ENCODE results near the gene TENM3. TPM values are rescaled to one million over a fixed set of nuclear protein-coding genes. Genes with fewer than 3 reads are reported as not detected.

TENM3 gene
- total RNA-seq, 4 donors from 2014 or later = 5.9 to 61.5 (median 24.6) TPM

DNA sequence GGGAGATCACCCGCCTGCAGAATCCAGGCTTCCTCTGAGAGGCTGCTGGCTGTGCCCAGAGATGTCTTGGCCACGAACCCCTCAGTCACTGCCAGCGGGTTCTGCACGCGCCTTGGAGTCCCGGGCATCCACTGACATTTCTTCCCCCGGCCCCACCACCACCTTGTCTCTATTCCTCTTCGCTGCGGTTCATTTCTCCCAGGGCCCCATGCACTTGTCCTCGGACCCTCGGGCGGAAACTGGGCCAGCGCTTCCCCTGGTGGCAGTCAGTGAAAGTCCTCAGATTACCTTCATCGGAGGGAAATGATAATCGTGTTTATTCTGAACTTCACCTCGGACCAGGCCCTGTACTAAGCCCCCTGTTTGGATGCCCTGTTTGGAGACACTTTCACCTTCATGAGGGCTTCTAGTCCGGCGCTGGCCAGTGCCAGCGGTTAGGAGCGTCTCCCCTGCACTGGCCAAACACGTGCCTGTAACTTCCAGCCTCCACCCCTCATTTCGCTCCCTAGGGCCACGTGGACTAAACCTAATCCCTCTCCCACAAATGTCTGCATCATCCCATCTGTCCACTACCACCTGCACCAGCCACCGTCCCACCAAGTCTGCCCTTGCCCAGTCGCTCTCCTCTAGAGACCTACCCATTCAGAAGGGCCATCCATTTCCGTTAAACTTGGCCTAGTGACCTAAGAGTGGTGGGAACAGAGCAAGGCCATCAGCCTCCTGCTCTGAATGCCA, 592.0 kb downstream of the TENM3 start:
- no peak overlapping the region for H3K4me3 ChIP-seq
- no peak overlapping the region for H3K27ac ChIP-seq
- no peak for DNase-seq
- no peaks in the 10 kb centered on the region for H3K4me1 ChIP-seq
- no peaks in the 10 kb centered on the region for H3K36me3 ChIP-seq
- TF ChIP-seq, protein P1, sequence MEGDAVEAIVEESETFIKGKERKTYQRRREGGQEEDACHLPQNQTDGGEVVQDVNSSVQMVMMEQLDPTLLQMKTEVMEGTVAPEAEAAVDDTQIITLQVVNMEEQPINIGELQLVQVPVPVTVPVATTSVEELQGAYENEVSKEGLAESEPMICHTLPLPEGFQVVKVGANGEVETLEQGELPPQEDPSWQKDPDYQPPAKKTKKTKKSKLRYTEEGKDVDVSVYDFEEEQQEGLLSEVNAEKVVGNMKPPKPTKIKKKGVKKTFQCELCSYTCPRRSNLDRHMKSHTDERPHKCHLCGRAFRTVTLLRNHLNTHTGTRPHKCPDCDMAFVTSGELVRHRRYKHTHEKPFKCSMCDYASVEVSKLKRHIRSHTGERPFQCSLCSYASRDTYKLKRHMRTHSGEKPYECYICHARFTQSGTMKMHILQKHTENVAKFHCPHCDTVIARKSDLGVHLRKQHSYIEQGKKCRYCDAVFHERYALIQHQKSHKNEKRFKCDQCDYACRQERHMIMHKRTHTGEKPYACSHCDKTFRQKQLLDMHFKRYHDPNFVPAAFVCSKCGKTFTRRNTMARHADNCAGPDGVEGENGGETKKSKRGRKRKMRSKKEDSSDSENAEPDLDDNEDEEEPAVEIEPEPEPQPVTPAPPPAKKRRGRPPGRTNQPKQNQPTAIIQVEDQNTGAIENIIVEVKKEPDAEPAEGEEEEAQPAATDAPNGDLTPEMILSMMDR (IDR thresholded peaks at IDR 0.05) = no peak
- no peak for TF ChIP-seq POLR2A (IDR thresholded peaks at IDR 0.05)
- H3K27me3 ChIP-seq = no peaks in the 10 kb centered on the region
- intact Hi-C loops (cut with DNase I; ENCODE audit: low total_unique reads) = no loop called here
- H3K9me3 ChIP-seq = no peaks in the 10 kb centered on the region

DNA sequence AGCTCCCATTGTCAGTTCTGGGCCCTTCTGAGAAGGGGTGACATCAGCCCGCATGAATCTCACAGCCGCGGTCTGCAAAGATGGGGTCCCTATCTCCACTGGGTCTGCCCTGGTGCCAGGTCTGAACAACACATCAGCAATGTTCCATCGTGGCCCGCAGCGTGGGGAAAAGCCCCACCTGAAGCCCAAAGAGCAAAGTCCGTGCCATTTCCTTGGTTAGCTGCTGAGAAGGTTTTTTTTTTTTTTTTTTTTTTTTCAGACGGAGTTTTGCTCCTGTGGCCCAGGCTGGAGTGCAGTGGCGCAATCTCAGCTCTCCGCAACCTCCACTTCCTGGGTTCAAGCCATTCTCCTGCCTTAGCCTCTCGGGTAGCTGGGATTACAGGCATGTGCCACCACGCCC, 594.6 kb downstream of the TENM3 start:
- H3K4me1 ChIP-seq = no peaks in the 10 kb centered on the region
- H3K27ac ChIP-seq = no peak overlapping the region
- H3K27me3 ChIP-seq = no peaks in the 10 kb centered on the region
- H3K9me3 ChIP-seq = no peaks in the 10 kb centered on the region
- intact Hi-C loops (cut with DNase I; ENCODE audit: low total_unique reads) = no loop called here
- no peaks in the 10 kb centered on the region for H3K36me3 ChIP-seq
- TF ChIP-seq, protein P1 (IDR thresholded peaks at IDR 0.05) = no peak
- TF ChIP-seq POLR2A (IDR thresholded peaks at IDR 0.05) = no peak
- H3K4me3 ChIP-seq = no peak overlapping the region
- no peak for DNase-seq

DNA sequence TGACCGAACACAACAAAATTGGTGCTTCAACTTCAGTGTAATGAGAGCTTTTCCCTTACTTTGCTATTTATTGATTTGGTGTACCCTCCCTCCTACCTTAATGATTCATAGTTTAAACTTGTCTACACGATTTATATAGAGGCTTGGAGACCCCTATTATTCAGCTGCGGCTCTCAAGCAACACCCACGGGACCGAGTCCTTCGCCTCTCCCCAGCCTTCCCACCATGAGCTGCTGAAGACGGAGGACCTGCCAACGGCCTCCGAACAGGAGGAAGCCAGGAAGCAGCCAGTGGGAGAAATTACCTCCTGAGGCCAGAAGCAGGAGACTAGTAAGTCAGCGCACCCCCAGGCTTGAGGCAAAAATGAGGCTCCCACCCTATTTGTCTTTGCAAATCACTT, 595.3 kb downstream of the TENM3 start:
- no peak overlapping the region for H3K27ac ChIP-seq
- H3K4me3 ChIP-seq = no peak overlapping the region
- H3K27me3 ChIP-seq = no peaks in the 10 kb centered on the region
- TF ChIP-seq POLR2A (IDR thresholded peaks at IDR 0.05) = no peak
- TF ChIP-seq, protein P1 (IDR thresholded peaks at IDR 0.05) = no peak
- H3K36me3 ChIP-seq = no peaks in the 10 kb centered on the region
- intact Hi-C loops (cut with DNase I; ENCODE audit: low total_unique reads) = no loop called here
- no peaks in the 10 kb centered on the region for H3K9me3 ChIP-seq
- DNase-seq = no peak
- no peaks in the 10 kb centered on the region for H3K4me1 ChIP-seq

DNA sequence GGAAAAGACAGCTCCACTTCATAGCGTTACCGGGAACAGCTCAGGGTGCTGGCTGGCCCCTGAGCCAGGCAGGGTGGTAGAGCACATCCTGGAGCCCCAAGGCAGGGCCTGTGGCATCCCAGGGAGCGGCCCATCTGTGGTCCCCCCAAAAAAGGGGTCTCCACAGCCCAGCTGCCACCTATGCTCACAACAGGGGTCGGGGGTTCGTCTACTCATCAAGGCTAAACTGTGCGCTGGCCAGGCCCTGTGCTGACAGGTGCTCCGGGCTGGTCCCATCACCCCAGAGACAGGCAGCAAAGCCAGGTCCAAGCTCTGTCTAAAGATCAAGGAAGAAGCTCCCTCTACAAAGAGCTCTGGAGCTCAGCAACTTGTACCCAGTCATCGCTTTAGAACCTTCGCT, 596.1 kb downstream of the TENM3 start:
- Histone ChIP-seq H3K9me3 (no peaks in the 10 kb centered on the region), H3K36me3 (no peaks in the 10 kb centered on the region), H3K4me1 (no peaks in the 10 kb centered on the region), H3K27ac (no peak overlapping the region), H3K27me3 (no peaks in the 10 kb centered on the region), H3K4me3 (no peak overlapping the region)
- no peak for DNase-seq
- TF ChIP-seq, protein P1 (IDR thresholded peaks at IDR 0.05) = no peak
- no peak for TF ChIP-seq POLR2A (IDR thresholded peaks at IDR 0.05)
- intact Hi-C loops (cut with DNase I; ENCODE audit: low total_unique reads) = no loop called here

- TF ChIP-seq, protein P1 (IDR thresholded peaks at IDR 0.05) = no peak
- no peak for TF ChIP-seq POLR2A (IDR thresholded peaks at IDR 0.05)
- no peak for DNase-seq
- intact Hi-C loops (cut with DNase I; ENCODE audit: low total_unique reads) = no loop called here
- Histone ChIP-seq H3K36me3 (no peaks in the 10 kb centered on the region), H3K9me3 (no peaks in the 10 kb centered on the region), H3K4me1 (no peaks in the 10 kb centered on the region), H3K27me3 (no peaks in the 10 kb centered on the region), H3K4me3 (no peak overlapping the region), H3K27ac (no peak overlapping the region)
Measured at GRCh38 chr4:182840108-182840507, 596.9 kb downstream of the TENM3 start.

Measured in uterus (tissue), 4 donors.